Transverse colon (tissue), 4 donors: Measurements from ENCODE around the gene SDSL. TPM values are rescaled to one million over a fixed set of nuclear protein-coding genes. Genes with fewer than 3 reads are reported as not detected.

Source experiments
- DNase-seq: peaks from one replicate; pipeline ENCODE4 v3.0.0-alpha.2; 2019
- H3K27ac ChIP-seq, 4 donors: fragments of 200-600 bp; sonication (generic); 2 replicates each; pipeline ENCODE4 v1.5.1; 2016 to 2018; ENCODE audit warnings: inconsistent platforms in 4 of 4
- H3K27me3 ChIP-seq: fragments of 200-600 bp; sonication (generic); 2 replicates; pipeline ENCODE4 v1.5.1; 2017; ENCODE audit warnings: inconsistent platforms
- H3K36me3 ChIP-seq, 4 donors: fragments of 200-600 bp; sonication (generic); 2 replicates each; pipeline ENCODE4 v1.5.1; 2017 to 2019; ENCODE audit warnings: inconsistent platforms in 4 of 4
- H3K4me1 ChIP-seq, 4 donors: fragments of 200-600 bp; sonication (generic); 2 replicates each; pipeline ENCODE4 v1.5.1; 2017 to 2020; ENCODE audit warnings: inconsistent platforms in 4 of 4
- H3K4me3 ChIP-seq, 4 donors: fragments of 200-600 bp; sonication (generic); 1 replicate in 1 of 4; 2 replicates in 3 of 4; pipeline versions ENCODE4 v1.5.1 to v1.6.1; 2017 to 2019; ENCODE audit warnings: inconsistent platforms in 4 of 4
- H3K9me3 ChIP-seq, 2 donors: fragments of 200-600 bp; sonication (generic); 2 replicates each; pipeline ENCODE4 v1.5.1; 2017 to 2019; ENCODE audit warnings: inconsistent platforms in 2 of 2
- EP300 ChIP-seq: sonication (generic); formaldehyde crosslinking; IDR thresholded peaks from one replicate; pipeline ENCODE4 v1.6.1; 2017; ENCODE audit warnings: antibody characterized with exemption, low read depth
- POLR2A ChIP-seq: fragments of 450-650 bp; IDR thresholded peaks from one replicate; pipeline ENCODE4 v1.6.1; 2016; ENCODE audit warnings: antibody characterized with exemption, mild to moderate bottlenecking, moderate library complexity
- POLR2AphosphoS5 ChIP-seq, 3 donors: sonication (generic); formaldehyde crosslinking; IDR thresholded peaks; one replicate each; pipeline ENCODE4 v1.6.1; 2016; ENCODE audit warnings: antibody characterized with exemption in 3 of 3
- WGBS, 2 donors: methylation state at CpG; one replicate each; pipeline ENCODE4 v1.1.5; 2018; ENCODE audit warnings: low coverage in 1 of 2; 5-methylcytosine and 5-hydroxymethylcytosine counted together
- in situ Hi-C, 4 donors: fragments of 200-750 bp; cut with MboI; loops; one replicate each; pipeline versions ENCODE4 v1.15.0 to v1.15.1; 2017; ENCODE audit warnings: low sequenced_read_pairs in 3 of 4, low pct_ligation_motif_present in 1 of 4, low pct_unique_long_range_greater_than_20kb in 1 of 4
- intact Hi-C: fragments of 100-400 bp; cut with DNase I; formaldehyde crosslinking; loops from one replicate; pipeline ENCODE4 v1.15.1; 2023; ENCODE audit warnings: low total_unique reads
- total RNA-seq, 4 donors: library from RNA; depleted of rRNA; stranded (reverse); fragments of >200 nt; gene quantifications; one replicate each; pipeline ENCODE4 v1.1.0, GENCODE V29; 2016
- TF ChIP-seq, protein P1 (sequence below), 5 experiments: fragments of 200-600 bp in 3 of 5; fragments of 450-650 bp in 2 of 5; sonication (generic) in 3 of 5; IDR thresholded peaks; 1 replicate in 2 of 5; 2 replicates in 3 of 5; pipeline ENCODE4 v1.5.1; 2016 to 2017; ENCODE audit warnings: antibody characterized with exemption in 5 of 5, inconsistent platforms in 3 of 5, mild to moderate bottlenecking in 2 of 5, moderate library complexity in 1 of 5

Gene SDSL
- total RNA-seq, 4 donors from 2014 or later = 7.4 to 16.8 (median 13.1) TPM

DNA sequence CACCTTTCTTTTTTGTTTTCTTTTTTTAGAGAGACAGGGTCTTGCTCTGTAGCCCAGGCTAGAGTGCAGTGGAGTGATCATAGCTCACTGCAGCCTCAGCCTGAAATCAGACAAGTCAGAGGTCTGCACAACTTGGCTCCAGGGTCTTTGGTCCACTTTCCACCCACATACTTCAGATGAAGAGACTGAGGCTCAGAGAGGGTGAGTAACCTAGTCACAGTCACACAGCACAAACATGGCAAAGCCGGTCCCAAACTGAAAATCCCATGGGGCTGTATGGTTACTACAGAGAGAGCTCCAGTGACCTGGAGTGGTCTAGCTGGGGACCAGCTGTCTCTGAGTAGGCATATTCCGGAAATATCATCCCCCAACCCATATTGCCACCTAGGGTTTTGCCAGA is 30.3 kb downstream of the SDSL start:
- intact Hi-C loops = no loop called here
- TF ChIP-seq EP300 (no peak), POLR2A (no peak)
- TF ChIP-seq, protein P1, sequence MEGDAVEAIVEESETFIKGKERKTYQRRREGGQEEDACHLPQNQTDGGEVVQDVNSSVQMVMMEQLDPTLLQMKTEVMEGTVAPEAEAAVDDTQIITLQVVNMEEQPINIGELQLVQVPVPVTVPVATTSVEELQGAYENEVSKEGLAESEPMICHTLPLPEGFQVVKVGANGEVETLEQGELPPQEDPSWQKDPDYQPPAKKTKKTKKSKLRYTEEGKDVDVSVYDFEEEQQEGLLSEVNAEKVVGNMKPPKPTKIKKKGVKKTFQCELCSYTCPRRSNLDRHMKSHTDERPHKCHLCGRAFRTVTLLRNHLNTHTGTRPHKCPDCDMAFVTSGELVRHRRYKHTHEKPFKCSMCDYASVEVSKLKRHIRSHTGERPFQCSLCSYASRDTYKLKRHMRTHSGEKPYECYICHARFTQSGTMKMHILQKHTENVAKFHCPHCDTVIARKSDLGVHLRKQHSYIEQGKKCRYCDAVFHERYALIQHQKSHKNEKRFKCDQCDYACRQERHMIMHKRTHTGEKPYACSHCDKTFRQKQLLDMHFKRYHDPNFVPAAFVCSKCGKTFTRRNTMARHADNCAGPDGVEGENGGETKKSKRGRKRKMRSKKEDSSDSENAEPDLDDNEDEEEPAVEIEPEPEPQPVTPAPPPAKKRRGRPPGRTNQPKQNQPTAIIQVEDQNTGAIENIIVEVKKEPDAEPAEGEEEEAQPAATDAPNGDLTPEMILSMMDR (IDR thresholded peaks at IDR 0.05) = no peak
- H3K9me3 ChIP-seq = no peaks in the 10 kb centered on the region
- 100% methylated on average over 2 of the region's 2 CpGs; no CpG with 5 or more reads in 1 of the 2 donors for WGBS, 2 donors
- in situ Hi-C loops = loop anchor here in 2 of 4 donors (25.0 kb wide), 1 partner anchor 460 kb away; no protein-coding TSS in a partner anchor
- H3K36me3 ChIP-seq = no peaks in the 10 kb centered on the region
- H3K4me1 ChIP-seq = no peaks in the 10 kb centered on the region
- peaks cover 33% of the 10 kb centered on the region for H3K27me3 ChIP-seq
- no peak for DNase-seq
- H3K4me3 ChIP-seq = no peak overlapping the region
- H3K27ac ChIP-seq = no peak overlapping the region

DNA sequence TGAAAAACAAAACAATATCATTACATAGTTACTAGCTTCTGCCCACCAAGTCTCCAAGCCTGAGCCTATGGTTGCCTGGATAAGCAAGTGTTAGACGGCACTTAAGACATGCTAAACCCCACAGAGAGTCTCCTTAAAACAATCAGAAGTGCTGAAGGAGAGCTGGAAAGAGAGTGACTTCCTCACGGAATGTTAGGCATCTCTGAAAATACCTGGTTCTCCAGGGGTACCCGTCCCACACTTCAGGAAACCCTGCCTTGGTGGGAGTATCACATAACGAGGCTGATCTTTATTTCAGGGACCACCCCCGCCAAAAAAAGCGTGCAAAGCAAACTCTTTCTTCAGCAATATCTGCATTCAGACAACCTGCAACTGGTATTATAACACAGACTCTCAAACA is 31.1 kb downstream of the SDSL start:
- H3K27me3 ChIP-seq = peaks cover 42% of the 10 kb centered on the region
- no peak for DNase-seq
- H3K9me3 ChIP-seq = no peaks in the 10 kb centered on the region
- WGBS, 2 donors = 0 to 37% methylated on average over 1 to 6 of the region's 6 CpGs
- no peak overlapping the region for H3K4me3 ChIP-seq
- in situ Hi-C loops (loop anchor here in 2 of 4 donors (25.0 kb wide), 1 partner anchor 459 kb away; no protein-coding TSS in a partner anchor), intact Hi-C loops (no loop called here)
- TF ChIP-seq, protein P1 (IDR thresholded peaks at IDR 0.05) = no peak
- no peak for TF ChIP-seq POLR2AphosphoS5 (IDR thresholded peaks at IDR 0.05)
- TF ChIP-seq EP300 = no peak
- no peaks in the 10 kb centered on the region for H3K4me1 ChIP-seq
- H3K27ac ChIP-seq = no peak overlapping the region
- H3K36me3 ChIP-seq = no peaks in the 10 kb centered on the region

DNA sequence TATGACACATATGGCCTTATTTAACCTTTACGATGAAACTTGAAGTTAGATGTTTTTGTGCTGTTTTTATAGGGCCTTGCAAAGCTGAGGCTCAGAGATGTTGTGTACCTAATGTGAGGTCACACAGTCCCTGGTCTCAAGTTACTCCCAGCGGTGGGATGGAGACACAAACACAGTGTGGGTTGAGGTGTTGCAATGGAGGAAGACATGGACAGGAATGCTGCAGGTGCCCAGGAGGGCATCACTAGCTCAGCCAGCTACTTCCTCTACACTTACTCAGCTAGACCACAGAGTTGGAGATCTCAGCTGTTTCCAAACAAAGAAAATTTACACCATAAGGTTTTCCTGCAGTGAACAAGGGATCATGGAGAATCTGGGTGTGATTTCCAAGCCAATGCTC is 34.0 kb downstream of the SDSL start:
- in situ Hi-C loops (loop anchor here in 2 of 4 donors (25.0 kb wide), 1 partner anchor 456 kb away; no protein-coding TSS in a partner anchor), intact Hi-C loops (no loop called here)
- Histone ChIP-seq H3K27ac (no peak overlapping the region), H3K4me3 (no peak overlapping the region), H3K36me3 (no peaks in the 10 kb centered on the region), H3K4me1 (no peaks in the 10 kb centered on the region), H3K27me3 (peaks cover 61% of the 10 kb centered on the region), H3K9me3 (no peaks in the 10 kb centered on the region)
- no peak for TF ChIP-seq EP300
- TF ChIP-seq POLR2A = no peak
- DNase-seq = no peak
- 79 to 83% methylated on average over 1 to 2 of the region's 2 CpGs for WGBS, 2 donors

DNA sequence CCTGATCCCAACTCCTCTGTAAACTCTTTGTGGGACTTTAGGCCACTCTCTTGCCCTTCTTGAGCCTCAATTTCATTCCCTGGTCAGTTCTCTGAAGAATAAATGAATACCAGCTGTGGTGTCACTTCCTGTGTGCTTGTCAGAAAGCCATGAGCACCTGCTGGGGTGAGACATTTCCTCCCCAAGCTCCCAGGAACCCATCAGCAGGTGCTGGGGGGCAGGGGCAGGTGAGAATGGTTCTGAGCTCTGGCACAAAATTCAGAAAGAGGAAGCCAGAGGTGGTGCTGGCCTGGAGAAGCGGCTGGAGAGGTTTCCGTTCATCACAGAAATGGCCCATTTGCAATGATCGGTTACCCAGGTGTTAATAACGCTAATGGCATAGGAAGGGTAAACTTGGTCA is 34.6 kb downstream of the SDSL start:
- H3K27ac ChIP-seq = no peak overlapping the region
- no peak overlapping the region for H3K4me3 ChIP-seq
- peaks cover 67% of the 10 kb centered on the region for H3K27me3 ChIP-seq
- H3K9me3 ChIP-seq = no peaks in the 10 kb centered on the region
- DNase-seq = no peak
- in situ Hi-C loops (loop anchor here in 2 of 4 donors (25.0 kb wide), 1 partner anchor 456 kb away; no protein-coding TSS in a partner anchor), intact Hi-C loops (no loop called here)
- H3K36me3 ChIP-seq = no peaks in the 10 kb centered on the region
- H3K4me1 ChIP-seq = no peaks in the 10 kb centered on the region
- TF ChIP-seq POLR2A (no peak), POLR2AphosphoS5 (IDR thresholded peaks at IDR 0.05) (no peak)
- TF ChIP-seq, protein P1 (IDR thresholded peaks at IDR 0.05) = no peak
- 65 to 70% methylated on average over 2 to 4 of the region's 4 CpGs for WGBS, 2 donors

DNA sequence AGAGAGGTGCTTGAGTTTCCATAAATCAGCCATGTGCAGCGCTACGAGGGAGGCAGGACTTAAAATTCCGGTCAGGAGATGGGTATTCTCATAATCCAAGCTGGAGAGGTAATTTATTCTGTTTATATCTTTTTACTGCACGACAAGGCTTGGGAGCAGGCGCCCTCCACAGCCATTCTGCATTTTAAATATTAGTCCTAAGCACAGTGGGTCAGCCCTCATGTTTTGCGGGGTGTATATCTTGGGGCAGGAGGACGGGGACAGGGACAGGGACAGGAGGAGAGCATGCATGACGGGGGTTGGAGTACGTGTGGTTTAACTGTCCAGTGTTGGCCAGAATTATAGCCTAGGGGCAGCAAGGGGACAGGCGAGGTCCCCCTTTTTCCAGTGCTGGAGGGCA is 35.0 kb downstream of the SDSL start:
- WGBS, 2 donors = 50% methylated on average over 10 of the region's 10 CpGs; no CpG with 5 or more reads in 1 of the 2 donors
- H3K36me3 ChIP-seq = no peaks in the 10 kb centered on the region
- peaks cover 0 to 3% (median 1%) of the 10 kb centered on the region in 4 donors for H3K4me1 ChIP-seq
- H3K4me3 ChIP-seq = no peak overlapping the region
- H3K27me3 ChIP-seq = peaks cover 71% of the 10 kb centered on the region
- H3K27ac ChIP-seq = no peak overlapping the region
- no peaks in the 10 kb centered on the region for H3K9me3 ChIP-seq
- TF ChIP-seq POLR2AphosphoS5 (IDR thresholded peaks at IDR 0.05) = no peak
- in situ Hi-C loops = loop anchor here in 2 of 4 donors (25.0 kb wide), 1 partner anchor 455 kb away; no protein-coding TSS in a partner anchor
- intact Hi-C loops = no loop called here
- no peak for DNase-seq
